Measurements from ENCODE around the gene OVOL3.

DNA sequence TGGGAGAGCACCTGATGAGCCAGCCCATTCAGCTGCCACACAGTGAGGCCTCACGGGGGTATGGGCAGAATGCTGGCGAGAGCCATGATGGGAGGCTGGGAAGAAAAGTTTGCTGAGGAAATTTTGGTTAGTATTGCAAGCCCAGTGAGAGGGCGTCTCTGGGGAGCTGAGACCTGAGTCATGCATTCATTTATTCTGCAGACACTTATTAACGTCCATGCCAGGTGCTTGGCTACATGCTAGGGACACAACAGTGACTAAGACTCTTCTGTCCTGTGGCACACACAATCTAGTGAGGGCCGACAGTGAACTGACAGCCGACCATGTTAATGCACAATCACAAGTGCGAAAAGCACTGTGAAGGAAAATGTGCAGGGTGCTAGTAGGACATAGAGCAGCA, 29.0 kb upstream of the OVOL3 start:
- TF ChIP-seq, protein P1, sequence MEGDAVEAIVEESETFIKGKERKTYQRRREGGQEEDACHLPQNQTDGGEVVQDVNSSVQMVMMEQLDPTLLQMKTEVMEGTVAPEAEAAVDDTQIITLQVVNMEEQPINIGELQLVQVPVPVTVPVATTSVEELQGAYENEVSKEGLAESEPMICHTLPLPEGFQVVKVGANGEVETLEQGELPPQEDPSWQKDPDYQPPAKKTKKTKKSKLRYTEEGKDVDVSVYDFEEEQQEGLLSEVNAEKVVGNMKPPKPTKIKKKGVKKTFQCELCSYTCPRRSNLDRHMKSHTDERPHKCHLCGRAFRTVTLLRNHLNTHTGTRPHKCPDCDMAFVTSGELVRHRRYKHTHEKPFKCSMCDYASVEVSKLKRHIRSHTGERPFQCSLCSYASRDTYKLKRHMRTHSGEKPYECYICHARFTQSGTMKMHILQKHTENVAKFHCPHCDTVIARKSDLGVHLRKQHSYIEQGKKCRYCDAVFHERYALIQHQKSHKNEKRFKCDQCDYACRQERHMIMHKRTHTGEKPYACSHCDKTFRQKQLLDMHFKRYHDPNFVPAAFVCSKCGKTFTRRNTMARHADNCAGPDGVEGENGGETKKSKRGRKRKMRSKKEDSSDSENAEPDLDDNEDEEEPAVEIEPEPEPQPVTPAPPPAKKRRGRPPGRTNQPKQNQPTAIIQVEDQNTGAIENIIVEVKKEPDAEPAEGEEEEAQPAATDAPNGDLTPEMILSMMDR (IDR thresholded peaks at IDR 0.05), result no peak
- TF ChIP-seq POLR2A (IDR thresholded peaks at IDR 0.05), result no peak
